ENCODE measurements around the gene ASB2. TPM values are rescaled to one million over a fixed set of nuclear protein-coding genes. Genes with fewer than 3 reads are reported as not detected.

ASB2 gene
- polyA plus RNA-seq, 1 experiment = 1.6 TPM

DNA sequence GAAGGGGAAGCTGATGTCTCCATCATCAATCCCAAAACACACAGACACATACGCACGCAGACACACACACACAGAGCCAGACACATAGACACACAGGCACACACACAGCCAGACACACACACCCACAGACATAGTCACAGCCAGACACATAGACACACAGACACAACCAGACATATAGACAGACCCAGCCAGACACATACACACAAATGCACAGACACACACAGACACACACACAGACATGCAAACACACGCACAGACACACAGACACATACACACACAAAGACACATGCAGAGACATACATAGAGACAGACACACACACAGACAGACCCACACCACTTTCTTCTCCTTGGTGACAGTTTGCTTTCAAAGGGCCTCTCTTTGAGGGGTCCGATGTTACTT is 27.0 kb upstream of the ASB2 start:
- no peak for TF ChIP-seq CTCF (IDR thresholded peaks at IDR 0.05; ENCODE audit: low read depth, low read length)
- no peak overlapping the region for H3K27ac ChIP-seq (ENCODE audit: low read depth, low read length)
- ChIA-PET CTCF (interaction anchor here (1.0 to 11.2 kb wide), 5 partner anchors 8 to 65 kb away, joined by 3 to 270 read pairs (median 5); no protein-coding TSS in a partner anchor), POLR2A (no interaction called here)
- no peaks in the 10 kb centered on the region; the same call in 1 of the 2 replicates for H3K9me3 ChIP-seq (ENCODE audit: control insufficient read depth, insufficient read depth, low read length)
- no peak overlapping the region for H3K4me3 ChIP-seq (ENCODE audit: low read depth, low read length)
- H3K27me3 ChIP-seq (ENCODE audit: control insufficient read depth, insufficient read depth, low read length) = peaks cover 27% of the 10 kb centered on the region
- no peak for DNase-seq (ENCODE audit: low read depth, low spot score)

- POLR2A ChIA-PET = no interaction called here
- no peak overlapping the region for H3K4me3 ChIP-seq (ENCODE audit: low read depth, low read length)
- peak; percentile 41 for DNase-seq (ENCODE audit: low read depth, low spot score)
- CTCF ChIA-PET = interaction anchor here (0.7 to 11.2 kb wide), 12 partner anchors 10 to 208 kb away, joined by 3 to 270 read pairs (median 4); no protein-coding TSS in a partner anchor
- H3K27me3 ChIP-seq (ENCODE audit: control insufficient read depth, insufficient read depth, low read length) = peaks cover 17% of the 10 kb centered on the region
- TF ChIP-seq CTCF (IDR thresholded peaks at IDR 0.05; ENCODE audit: low read depth, low read length) = peak; percentile 97
- no peak overlapping the region for H3K27ac ChIP-seq (ENCODE audit: low read depth, low read length)
- H3K9me3 ChIP-seq (ENCODE audit: control insufficient read depth, insufficient read depth, low read length) = no peaks in the 10 kb centered on the region; the same call in 1 of the 2 replicates
Measured at GRCh38 chr14:94001501-94002396, 25.4 kb upstream of the ASB2 start.

DNA sequence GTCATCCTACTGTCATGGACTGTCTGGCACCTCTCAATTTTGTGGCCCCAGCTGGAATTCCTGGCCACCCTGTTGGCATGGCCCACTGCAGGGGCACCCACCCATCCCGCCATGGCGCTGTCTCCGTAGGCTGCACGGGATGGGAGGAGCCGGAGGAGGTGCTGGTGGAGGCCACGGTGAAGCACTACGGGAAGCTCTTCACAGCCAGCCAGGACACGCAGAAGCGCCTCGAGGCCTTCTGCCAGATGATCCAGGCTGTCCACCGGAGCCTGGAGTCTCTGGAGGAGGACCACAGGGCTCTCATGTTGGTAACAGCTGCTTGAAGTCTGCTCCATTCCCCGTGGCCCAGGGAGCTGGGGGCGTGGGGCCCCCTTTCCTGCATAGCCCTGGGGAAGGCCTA is 24.6 kb upstream of the ASB2 start:
- ChIA-PET POLR2A (no interaction called here), CTCF (interaction anchor here (0.5 to 11.2 kb wide), 13 partner anchors 11 to 345 kb away, joined by 3 to 270 read pairs (median 5); no protein-coding TSS in a partner anchor)
- Histone ChIP-seq H3K4me3 (ENCODE audit: low read depth, low read length) (no peak overlapping the region), H3K9me3 (ENCODE audit: control insufficient read depth, insufficient read depth, low read length) (no peaks in the 10 kb centered on the region; the same call in 1 of the 2 replicates), H3K27me3 (ENCODE audit: control insufficient read depth, insufficient read depth, low read length) (peaks cover 17% of the 10 kb centered on the region), H3K27ac (ENCODE audit: low read depth, low read length) (no peak overlapping the region)
- no peak for TF ChIP-seq CTCF (IDR thresholded peaks at IDR 0.05; ENCODE audit: low read depth, low read length)
- DNase-seq (ENCODE audit: low read depth, low spot score) = no peak

DNA sequence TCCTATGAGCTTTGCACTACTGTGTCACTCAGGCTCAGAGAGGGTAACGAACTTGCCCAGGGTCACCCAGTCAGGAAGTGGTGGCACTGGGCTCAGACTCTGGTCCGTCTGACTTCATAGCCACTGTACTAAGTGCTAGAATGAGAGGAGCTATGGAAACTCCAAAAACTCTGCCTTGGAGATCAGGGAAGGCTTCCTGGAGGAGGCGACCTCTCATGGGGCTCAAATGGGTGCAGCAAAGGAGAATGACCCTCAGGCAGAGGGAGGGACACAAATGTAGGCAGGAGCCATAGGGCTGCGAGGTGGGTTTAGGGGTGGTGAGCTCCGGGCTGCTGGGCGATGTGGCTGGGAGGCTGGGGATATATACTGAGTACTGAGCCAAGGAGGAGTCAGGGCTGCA is 23.9 kb upstream of the ASB2 start:
- CTCF ChIA-PET = interaction anchor here (1.1 to 11.2 kb wide), 7 partner anchors 15 to 136 kb away, joined by 4 to 270 read pairs (median 5); no protein-coding TSS in a partner anchor
- no peak overlapping the region for H3K27ac ChIP-seq (ENCODE audit: low read depth, low read length)
- DNase-seq (ENCODE audit: low read depth, low spot score) = no peak
- no peaks in the 10 kb centered on the region; the same call in 1 of the 2 replicates for H3K9me3 ChIP-seq (ENCODE audit: control insufficient read depth, insufficient read depth, low read length)
- H3K27me3 ChIP-seq (ENCODE audit: control insufficient read depth, insufficient read depth, low read length) = peaks cover 17% of the 10 kb centered on the region
- POLR2A ChIA-PET = no interaction called here
- H3K4me3 ChIP-seq (ENCODE audit: low read depth, low read length) = no peak overlapping the region
- no peak for TF ChIP-seq CTCF (IDR thresholded peaks at IDR 0.05; ENCODE audit: low read depth, low read length)

DNA sequence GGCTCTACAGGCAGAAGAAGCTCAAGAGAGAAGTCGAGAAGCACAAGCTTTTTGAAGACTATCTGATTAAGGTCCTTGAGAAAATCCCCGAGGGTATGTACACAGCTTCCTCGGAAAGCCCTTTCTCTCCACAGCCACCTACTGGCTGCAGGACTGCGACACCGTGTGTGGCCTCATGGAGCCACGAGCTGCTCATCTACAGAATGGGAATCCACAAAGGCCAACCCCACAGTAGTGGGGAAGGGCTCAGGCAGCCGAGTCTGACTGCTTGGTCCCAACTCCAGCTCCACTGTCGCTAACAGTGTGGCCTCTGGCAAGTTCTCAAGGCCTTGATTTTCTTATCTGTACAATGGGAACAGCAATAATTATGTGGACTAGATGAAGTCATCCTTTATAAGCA is 23.2 kb upstream of the ASB2 start:
- no peak overlapping the region for H3K27ac ChIP-seq (ENCODE audit: low read depth, low read length)
- no peak for DNase-seq (ENCODE audit: low read depth, low spot score)
- TF ChIP-seq CTCF (IDR thresholded peaks at IDR 0.05; ENCODE audit: low read depth, low read length) = no peak
- H3K9me3 ChIP-seq (ENCODE audit: control insufficient read depth, insufficient read depth, low read length) = no peaks in the 10 kb centered on the region; the same call in 1 of the 2 replicates
- POLR2A ChIA-PET = no interaction called here
- CTCF ChIA-PET = interaction anchor here (1.1 to 11.2 kb wide), 5 partner anchors 15 to 137 kb away, joined by 4 to 270 read pairs (median 8); no protein-coding TSS in a partner anchor
- H3K4me3 ChIP-seq (ENCODE audit: low read depth, low read length) = no peak overlapping the region
- H3K27me3 ChIP-seq (ENCODE audit: control insufficient read depth, insufficient read depth, low read length) = peaks cover 13% of the 10 kb centered on the region

All from AG04450 (cell line).